OCI-LY7 (cell line): ENCODE results near the gene GLCCI1.

Experiments
- EZH2phosphoT487 ChIP-seq: fragments of 200-600 bp; sonication (generic); IDR thresholded peaks from 2 replicates; pipeline ENCODE4 v1.6.1; 2018; ENCODE audit warnings: low read depth, borderline replicate concordance, mild to moderate bottlenecking, mixed run types, antibody characterized with exemption, low read length, moderate library complexity, mixed read lengths
- TF ChIP-seq, protein P1 (sequence below): fragments of 200-600 bp; sonication (generic); conservative IDR thresholded peaks from 2 replicates; pipeline ENCODE4 v1.5.1; 2014; ENCODE audit warnings: mild to moderate bottlenecking, antibody characterized with exemption, low read length, moderate library complexity, mixed read lengths

DNA sequence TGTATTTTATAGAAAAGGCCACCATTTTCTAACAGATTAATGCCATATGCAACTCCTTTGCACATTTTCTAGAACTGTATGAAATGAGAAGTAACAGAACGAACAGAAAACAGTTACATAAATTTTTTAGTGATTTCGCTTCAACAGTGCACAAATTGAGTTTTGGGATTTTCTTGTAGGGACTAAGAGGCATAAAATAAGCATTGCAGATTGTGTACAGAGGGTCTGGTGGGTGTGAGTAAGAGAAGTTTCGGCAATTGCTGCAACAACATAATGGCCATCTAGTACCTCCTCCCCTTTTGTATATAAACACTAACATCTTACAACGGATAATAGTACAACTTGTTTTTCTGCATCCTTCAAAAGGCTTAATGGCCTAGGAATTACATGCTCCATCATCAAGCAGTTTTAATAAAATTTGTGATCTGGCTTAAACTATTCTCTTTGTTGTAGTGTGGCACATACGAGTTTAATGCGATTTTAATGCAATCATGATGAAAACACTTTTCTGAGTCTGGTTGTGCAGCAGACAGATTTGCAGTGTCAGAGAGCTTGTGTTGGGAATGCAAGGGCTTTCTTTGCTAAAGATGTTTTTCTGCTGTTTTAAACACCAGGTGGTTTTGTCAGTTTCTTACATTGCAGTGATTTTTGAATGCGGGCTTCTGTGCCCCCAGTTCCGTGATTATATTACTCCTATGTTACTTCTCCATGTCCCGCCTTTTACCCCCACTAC lies 2.9 kb downstream of the GLCCI1 start:
- TF ChIP-seq, protein P1, sequence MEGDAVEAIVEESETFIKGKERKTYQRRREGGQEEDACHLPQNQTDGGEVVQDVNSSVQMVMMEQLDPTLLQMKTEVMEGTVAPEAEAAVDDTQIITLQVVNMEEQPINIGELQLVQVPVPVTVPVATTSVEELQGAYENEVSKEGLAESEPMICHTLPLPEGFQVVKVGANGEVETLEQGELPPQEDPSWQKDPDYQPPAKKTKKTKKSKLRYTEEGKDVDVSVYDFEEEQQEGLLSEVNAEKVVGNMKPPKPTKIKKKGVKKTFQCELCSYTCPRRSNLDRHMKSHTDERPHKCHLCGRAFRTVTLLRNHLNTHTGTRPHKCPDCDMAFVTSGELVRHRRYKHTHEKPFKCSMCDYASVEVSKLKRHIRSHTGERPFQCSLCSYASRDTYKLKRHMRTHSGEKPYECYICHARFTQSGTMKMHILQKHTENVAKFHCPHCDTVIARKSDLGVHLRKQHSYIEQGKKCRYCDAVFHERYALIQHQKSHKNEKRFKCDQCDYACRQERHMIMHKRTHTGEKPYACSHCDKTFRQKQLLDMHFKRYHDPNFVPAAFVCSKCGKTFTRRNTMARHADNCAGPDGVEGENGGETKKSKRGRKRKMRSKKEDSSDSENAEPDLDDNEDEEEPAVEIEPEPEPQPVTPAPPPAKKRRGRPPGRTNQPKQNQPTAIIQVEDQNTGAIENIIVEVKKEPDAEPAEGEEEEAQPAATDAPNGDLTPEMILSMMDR: no peak; the same call in 1 of the 2 replicates
- TF ChIP-seq EZH2phosphoT487: no peak
